HuH-7.5 (cell line): ENCODE measurements around the gene RBP4.
"Not testable (repeated sequence)": the region's sequence is repeated elsewhere in the genome, so short reads cannot be mapped to it uniquely, and the experiment has no call there.

Experiments
- DNase-seq: peaks from one replicate; pipeline ENCODE4 v3.0.0; 2011; ENCODE audit warnings: low spot score

Gene RBP4

GRCh38 chr10:93566435-93567276 is 34.4 kb downstream of the RBP4 start, which contains the start of gene FFAR4:
FFAR4 (plus strand) TSS chr10:93566665; CDS start chr10:93566721, 56 bp downstream.
- peak; percentile 58 for DNase-seq

- no peak for DNase-seq
Observed at GRCh38 chr10:93565446-93565845, 35.6 kb downstream of the RBP4 start.

GRCh38 chr10:93560541-93560940 is 40.5 kb downstream of the RBP4 start:
- no peak for DNase-seq

- DNase-seq, result no peak
Observed at GRCh38 chr10:93559490-93559889, 41.5 kb downstream of the RBP4 start.

- DNase-seq, result peak; percentile 63
Observed at GRCh38 chr10:93554760-93555432, 46.1 kb downstream of the RBP4 start.

GRCh38 chr10:93554316-93554663 is 46.7 kb downstream of the RBP4 start:
- DNase-seq, result no peak

- DNase-seq, result no peak
Observed at GRCh38 chr10:93553482-93554315, 47.3 kb downstream of the RBP4 start.

- no peak for DNase-seq
Observed at GRCh38 chr10:93552780-93553179, 48.3 kb downstream of the RBP4 start.

- no peak for DNase-seq
Observed at GRCh38 chr10:93550606-93551005, 50.4 kb downstream of the RBP4 start.

- DNase-seq, result no peak
Observed at GRCh38 chr10:93548376-93549071, 52.5 kb downstream of the RBP4 start.

GRCh38 chr10:93547522-93547921 is 53.5 kb downstream of the RBP4 start:
- DNase-seq, result no peak

GRCh38 chr10:93546995-93547394 is 54.0 kb downstream of the RBP4 start:
- DNase-seq, result not testable (repeated sequence)

GRCh38 chr10:93542358-93542791 is 58.7 kb downstream of the RBP4 start:
- no peak for DNase-seq
